ENCODE data around the gene BRAT1.

The BRAT1 gene

DNA sequence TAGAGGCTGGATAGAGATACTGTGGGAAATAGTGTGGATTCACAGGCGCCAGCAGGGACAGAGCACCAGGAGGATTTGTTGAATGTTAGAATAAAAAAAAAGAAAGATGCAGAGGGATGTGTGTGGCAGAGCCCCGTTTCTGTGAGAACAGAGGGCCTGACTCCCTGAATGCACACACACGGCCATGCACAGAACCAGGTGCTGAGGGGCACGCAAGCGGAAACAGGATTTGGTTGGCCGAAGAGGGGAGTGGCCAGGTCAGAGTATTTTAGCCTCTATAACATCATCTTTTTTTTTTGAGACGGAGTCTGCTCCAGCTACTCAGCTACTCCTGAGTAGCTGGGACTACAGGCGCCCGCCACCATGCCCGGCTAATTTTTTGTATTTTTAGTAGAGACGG is 25.3 kb upstream of the BRAT1 start:
- H3K36me3 Mint-ChIP-seq (ENCODE audit: low read depth), result peaks cover 42% of the 10 kb centered on the region
- H3K4me1 Mint-ChIP-seq, result peaks cover 5% of the 10 kb centered on the region
- TF ChIP-seq, protein P1, sequence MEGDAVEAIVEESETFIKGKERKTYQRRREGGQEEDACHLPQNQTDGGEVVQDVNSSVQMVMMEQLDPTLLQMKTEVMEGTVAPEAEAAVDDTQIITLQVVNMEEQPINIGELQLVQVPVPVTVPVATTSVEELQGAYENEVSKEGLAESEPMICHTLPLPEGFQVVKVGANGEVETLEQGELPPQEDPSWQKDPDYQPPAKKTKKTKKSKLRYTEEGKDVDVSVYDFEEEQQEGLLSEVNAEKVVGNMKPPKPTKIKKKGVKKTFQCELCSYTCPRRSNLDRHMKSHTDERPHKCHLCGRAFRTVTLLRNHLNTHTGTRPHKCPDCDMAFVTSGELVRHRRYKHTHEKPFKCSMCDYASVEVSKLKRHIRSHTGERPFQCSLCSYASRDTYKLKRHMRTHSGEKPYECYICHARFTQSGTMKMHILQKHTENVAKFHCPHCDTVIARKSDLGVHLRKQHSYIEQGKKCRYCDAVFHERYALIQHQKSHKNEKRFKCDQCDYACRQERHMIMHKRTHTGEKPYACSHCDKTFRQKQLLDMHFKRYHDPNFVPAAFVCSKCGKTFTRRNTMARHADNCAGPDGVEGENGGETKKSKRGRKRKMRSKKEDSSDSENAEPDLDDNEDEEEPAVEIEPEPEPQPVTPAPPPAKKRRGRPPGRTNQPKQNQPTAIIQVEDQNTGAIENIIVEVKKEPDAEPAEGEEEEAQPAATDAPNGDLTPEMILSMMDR (IDR thresholded peaks at IDR 0.05; ENCODE audit: unreplicated experiment in 3 of 3), result no peak
- H3K4me3 Mint-ChIP-seq, result no peak overlapping the region
- H3K9me3 Mint-ChIP-seq, result no peaks in the 10 kb centered on the region
- no peak overlapping the region for H3K27ac Mint-ChIP-seq
- H3K27me3 Mint-ChIP-seq (ENCODE audit: low read depth), result no peaks in the 10 kb centered on the region

DNA sequence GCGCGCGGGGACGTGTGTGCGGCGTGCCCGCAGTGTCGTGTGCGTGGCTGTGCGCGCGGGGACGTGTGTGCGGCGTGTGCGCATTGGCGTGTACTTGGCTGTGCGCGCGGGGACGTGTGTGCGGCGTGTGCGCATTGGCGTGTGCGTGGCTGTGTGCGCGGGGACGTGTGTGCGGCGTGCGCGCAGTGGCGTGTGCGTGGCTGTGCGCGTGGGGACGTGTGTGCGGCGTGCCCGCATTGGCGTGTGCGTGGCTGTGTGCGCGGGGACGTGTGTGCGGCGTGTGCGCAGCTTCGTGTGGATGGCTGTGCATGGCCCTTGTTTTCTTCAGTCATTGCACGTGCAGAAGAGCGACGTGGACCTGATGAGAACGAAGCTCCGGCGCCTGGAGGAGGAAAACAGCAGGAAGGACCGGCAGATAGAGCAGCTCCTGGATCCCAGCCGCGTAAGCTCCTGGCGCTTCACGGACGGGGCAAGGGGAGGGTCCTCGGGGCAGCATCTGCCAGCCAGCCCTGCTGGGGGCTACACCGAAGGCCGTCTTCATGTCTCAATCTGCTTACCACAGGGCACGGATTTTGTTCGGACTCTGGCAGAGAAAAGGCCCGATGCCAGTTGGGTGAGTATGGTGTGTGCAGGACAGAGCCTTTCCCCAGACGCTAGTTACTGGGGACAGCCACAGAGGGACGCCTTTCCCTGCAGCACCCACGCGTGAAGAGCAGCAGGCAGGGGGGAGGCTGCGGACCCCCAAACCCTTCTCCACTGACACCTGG is 22.8 kb upstream of the BRAT1 start:
- no peaks in the 10 kb centered on the region for H3K9me3 Mint-ChIP-seq
- no peak overlapping the region for H3K27ac Mint-ChIP-seq
- no peaks in the 10 kb centered on the region for H3K27me3 Mint-ChIP-seq (ENCODE audit: low read depth)
- TF ChIP-seq, protein P1 (IDR thresholded peaks at IDR 0.05; ENCODE audit: unreplicated experiment in 3 of 3), result no peak
- peaks cover 5% of the 10 kb centered on the region for H3K4me1 Mint-ChIP-seq
- no peak overlapping the region for H3K4me3 Mint-ChIP-seq
- peaks cover 43% of the 10 kb centered on the region for H3K36me3 Mint-ChIP-seq (ENCODE audit: low read depth)

DNA sequence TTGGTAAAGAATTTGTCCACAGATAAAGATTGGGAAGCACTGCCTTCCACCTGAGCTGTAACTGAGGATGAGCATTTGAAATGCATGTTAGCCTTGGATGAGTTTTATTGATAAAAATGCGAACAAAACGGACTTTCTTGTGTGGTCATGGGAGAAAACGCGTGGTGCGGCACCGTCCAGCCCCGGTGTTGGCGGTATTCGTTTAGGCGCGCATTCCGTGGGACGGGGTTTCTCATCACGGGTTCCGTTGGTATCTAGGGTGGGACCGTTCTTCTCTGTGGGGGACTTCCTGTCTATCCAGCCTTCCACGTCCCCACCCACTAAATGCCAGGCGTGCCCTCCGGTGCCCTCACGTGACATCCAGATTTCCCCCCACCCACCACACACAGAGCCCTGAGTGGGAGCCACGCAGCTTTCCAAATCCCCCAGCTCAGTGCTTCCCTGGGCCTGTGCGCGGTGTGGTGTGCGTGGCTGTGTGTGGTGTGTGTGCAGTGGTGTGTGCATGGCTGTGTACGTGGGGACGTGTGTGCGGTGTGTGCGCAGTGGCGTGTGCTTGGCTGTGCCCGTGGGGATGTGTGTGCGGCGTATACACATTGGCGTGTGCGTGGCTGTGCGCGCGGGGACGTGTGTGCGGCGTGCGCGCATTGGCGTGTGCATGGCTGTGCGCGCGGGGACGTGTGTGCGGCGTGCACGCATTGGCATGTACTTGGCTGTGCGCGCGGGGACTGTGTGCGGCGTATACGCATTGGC is 21.6 kb upstream of the BRAT1 start:
- Mint-ChIP-seq H3K36me3 (ENCODE audit: low read depth) (peaks cover 42% of the 10 kb centered on the region), H3K9me3 (no peaks in the 10 kb centered on the region), H3K27ac (no peak overlapping the region), H3K27me3 (ENCODE audit: low read depth) (no peaks in the 10 kb centered on the region), H3K4me1 (peaks cover 5% of the 10 kb centered on the region), H3K4me3 (no peak overlapping the region)
- TF ChIP-seq, protein P1 (IDR thresholded peaks at IDR 0.05; ENCODE audit: unreplicated experiment in 3 of 3), result no peak

DNA sequence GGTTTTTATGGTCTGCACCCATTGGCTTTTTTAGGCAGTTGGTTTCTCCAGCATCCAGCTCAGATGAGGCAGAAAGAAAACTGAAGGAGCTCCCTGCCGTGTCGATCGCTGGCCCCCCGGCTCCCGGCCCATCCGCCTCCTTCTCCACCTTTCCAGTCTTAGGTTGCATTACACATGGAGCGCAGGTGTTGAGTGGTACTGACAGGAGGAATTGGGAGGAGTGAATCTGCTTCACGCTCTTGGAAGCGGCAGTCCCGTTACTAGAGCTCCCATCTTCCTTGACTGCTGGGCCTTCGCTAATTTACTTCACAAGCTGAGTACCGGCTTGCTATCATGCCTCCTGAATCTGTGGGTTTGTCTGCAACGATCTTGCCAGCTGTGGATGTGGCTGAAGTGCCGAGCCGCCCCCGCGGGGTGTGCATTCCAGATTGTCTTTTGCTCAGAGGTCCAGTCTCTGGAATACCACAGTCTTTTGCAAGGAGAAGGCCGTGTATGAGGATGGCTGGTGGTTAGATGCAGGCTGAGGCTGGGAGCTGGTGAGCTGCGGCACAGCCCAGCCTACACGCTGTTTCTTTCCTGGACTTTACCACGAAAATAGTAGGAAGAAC is 20.5 kb upstream of the BRAT1 start:
- TF ChIP-seq, protein P1 (IDR thresholded peaks at IDR 0.05; ENCODE audit: unreplicated experiment in 3 of 3), result no peak
- Mint-ChIP-seq H3K27me3 (ENCODE audit: low read depth) (no peaks in the 10 kb centered on the region), H3K9me3 (no peaks in the 10 kb centered on the region), H3K4me3 (no peak overlapping the region), H3K36me3 (ENCODE audit: low read depth) (peaks cover 42% of the 10 kb centered on the region), H3K4me1 (peaks cover 5% of the 10 kb centered on the region), H3K27ac (peak overlapping the region in 1 of 3 experiments; percentile 28)

DNA sequence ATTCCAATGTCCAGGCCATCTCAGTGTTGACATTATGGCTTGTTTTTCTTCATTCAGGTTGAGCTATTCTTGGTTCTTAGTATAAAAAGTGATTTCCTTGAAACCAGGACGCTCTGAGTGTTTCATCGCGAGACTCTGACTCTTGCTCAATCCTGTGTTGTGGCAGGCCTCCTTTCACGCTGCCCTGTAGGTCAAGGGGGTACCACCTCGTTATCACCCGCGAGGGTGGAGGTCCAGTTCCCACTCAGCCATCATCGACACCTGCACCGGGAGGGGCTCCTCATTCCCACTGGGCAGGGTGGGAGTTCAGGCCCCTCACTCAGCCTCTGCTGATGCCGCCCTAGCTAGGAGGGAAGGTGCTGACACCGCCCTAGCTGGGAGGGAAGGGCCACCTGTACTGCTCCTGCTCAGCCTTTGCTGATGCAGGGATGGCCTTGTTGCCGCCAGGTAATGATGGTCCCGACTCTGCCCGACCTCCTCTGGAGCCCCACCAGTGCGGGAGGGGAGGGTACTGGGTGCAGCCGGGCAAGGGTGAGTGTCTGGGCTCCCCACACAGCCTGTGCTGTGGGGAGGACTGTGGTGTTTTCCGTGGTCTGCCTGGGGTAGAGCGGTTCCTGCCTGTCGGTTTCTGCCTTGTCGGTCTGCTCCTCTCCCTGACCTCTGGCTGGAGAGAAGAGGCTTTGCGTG is 19.9 kb upstream of the BRAT1 start:
- Mint-ChIP-seq H3K4me3 (no peak overlapping the region), H3K4me1 (peaks cover 5% of the 10 kb centered on the region), H3K36me3 (ENCODE audit: low read depth) (peaks cover 40% of the 10 kb centered on the region), H3K27ac (no peak overlapping the region), H3K27me3 (ENCODE audit: low read depth) (no peaks in the 10 kb centered on the region), H3K9me3 (no peaks in the 10 kb centered on the region)
- TF ChIP-seq, protein P1 (IDR thresholded peaks at IDR 0.05; ENCODE audit: unreplicated experiment in 3 of 3), result no peak
